K562 (cell line): ENCODE results near the gene FTO.

Source experiments
- CEBPB ChIP-seq: fragments of 450-650 bp; IDR thresholded peaks from 2 replicates; pipeline ENCODE4 v1.6.1; 2016; ENCODE audit warnings: missing genetic modification characterization, missing compliant biosample characterization
- FOXA3 ChIP-seq, 2 experiments: fragments of 450-650 bp in 1 of 2; sonication (generic) in 1 of 2; formaldehyde crosslinking; IDR thresholded peaks in 1 of 2; conservative IDR thresholded peaks in 1 of 2; 2 replicates each; pipeline versions ENCODE4 v1.4.0 to v1.8.0; 2020 to 2022; ENCODE audit warnings: mild to moderate bottlenecking in 2 of 2, missing genetic modification reagents in 1 of 2
- MCM2 ChIP-seq: fragments of 450-650 bp; IDR thresholded peaks from 2 replicates; pipeline ENCODE4 v1.6.1; 2017; ENCODE audit warnings: low read depth, mild to moderate bottlenecking
- TF ChIP-seq, protein P1 (sequence below): sonication (generic); formaldehyde crosslinking; IDR thresholded peaks from 2 replicates; pipeline ENCODE4 v1.8.1; 2022; ENCODE audit warnings: missing genetic modification reagents

DNA sequence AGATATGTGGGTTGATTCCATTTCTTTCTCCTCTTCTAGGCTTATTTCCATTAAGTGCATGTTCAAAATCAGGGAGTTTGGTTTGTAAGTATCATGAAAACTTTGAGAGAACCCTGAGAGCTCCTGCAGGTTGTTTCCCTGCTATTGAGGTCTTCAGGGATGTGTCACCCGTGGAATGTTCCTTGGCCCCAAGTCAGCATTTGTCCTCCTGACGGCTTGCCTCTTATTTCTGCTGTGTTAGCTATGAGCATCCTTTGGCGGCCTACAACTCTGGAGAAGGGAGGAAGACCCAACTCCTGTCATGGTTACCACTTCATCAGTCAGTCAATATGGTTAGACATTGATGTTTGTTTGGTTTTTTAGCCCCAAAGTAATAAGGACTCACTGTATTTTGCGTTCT is 180.8 kb downstream of the FTO start:
- TF ChIP-seq MCM2 (no peak), FOXA3 (CRISPR knock-in tag; conservative IDR thresholded peaks at IDR 0.05 in 1 of 2, IDR thresholded peaks at IDR 0.05 in 1 of 2) (no peak), CEBPB (tag) (no peak)
- TF ChIP-seq, protein P1, sequence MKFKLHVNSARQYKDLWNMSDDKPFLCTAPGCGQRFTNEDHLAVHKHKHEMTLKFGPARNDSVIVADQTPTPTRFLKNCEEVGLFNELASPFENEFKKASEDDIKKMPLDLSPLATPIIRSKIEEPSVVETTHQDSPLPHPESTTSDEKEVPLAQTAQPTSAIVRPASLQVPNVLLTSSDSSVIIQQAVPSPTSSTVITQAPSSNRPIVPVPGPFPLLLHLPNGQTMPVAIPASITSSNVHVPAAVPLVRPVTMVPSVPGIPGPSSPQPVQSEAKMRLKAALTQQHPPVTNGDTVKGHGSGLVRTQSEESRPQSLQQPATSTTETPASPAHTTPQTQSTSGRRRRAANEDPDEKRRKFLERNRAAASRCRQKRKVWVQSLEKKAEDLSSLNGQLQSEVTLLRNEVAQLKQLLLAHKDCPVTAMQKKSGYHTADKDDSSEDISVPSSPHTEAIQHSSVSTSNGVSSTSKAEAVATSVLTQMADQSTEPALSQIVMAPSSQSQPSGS (CRISPR knock-in tag) = no peak
